ENCODE results near the gene MBOAT1.
"Not testable (repeated sequence)": the region's sequence is repeated elsewhere in the genome, so short reads cannot be mapped to it uniquely, and the experiment has no call there.

Gene MBOAT1

DNA sequence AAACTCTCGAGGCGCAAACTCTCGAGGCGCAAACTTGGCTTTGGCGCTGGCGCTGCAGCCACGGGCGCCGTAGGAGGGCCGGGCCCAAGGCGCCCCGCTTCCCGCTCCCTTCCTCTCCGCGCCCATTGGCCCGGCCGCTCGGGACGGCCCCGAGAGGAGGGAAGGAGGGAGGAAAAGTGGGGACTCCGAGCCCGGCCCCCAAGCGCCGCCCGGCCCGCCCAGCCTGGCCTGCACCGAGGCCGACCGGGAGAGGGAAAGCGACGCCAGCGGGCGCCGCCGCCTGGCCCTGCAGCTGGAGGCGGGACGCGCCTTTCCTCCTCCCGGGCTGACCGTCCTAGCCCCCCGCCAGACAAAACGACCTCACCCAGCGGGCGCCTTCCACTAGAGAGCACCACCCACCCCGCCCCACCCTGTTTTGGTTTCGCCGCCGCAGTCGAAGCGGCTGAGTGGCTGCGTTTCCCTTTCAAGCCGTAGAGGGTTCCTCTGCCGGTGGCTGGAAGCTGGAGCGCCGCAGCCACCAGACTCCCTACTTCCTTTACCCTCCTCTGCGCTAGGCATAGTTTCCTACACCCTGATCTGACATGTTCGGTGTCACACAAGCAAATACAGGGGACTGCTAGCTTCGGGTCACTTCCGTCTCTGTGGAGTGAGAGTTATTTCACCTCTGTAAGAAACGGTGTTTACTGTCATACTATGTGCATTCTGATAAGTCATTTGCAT lies at the start of gene MBOAT1:
Gene MBOAT1 (minus strand): TSS at position 78 of the 720 bp plus-strand sequence. CDS start 235 bp downstream, outside the sequence.
- DNase-seq (ENCODE audit: low read depth): peak; percentile 51

- no peak for DNase-seq (ENCODE audit: low read depth)
Measured at GRCh38 chr6:20261685-20262084, 49.4 kb upstream of the MBOAT1 start.

DNA sequence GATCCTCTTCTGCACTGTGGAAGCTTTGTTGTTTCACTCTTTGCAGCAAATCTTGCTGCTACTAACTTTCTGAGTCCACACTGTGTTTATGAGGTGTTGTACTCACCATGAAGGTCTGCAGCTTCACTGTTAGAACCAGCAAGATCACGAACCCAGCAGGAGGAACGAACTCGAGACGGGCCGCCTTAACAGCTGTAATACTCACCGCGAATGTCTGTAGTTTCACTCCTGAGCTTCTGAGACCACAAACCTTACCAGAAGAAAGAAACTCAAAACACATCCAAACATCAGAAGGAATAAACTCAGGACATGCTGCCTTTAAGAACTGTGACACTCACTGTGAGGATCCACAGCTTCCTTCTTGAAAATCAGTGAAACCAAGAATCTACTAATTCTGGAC lies 48.1 kb upstream of the MBOAT1 start:
- DNase-seq (ENCODE audit: low read depth): no peak

DNA sequence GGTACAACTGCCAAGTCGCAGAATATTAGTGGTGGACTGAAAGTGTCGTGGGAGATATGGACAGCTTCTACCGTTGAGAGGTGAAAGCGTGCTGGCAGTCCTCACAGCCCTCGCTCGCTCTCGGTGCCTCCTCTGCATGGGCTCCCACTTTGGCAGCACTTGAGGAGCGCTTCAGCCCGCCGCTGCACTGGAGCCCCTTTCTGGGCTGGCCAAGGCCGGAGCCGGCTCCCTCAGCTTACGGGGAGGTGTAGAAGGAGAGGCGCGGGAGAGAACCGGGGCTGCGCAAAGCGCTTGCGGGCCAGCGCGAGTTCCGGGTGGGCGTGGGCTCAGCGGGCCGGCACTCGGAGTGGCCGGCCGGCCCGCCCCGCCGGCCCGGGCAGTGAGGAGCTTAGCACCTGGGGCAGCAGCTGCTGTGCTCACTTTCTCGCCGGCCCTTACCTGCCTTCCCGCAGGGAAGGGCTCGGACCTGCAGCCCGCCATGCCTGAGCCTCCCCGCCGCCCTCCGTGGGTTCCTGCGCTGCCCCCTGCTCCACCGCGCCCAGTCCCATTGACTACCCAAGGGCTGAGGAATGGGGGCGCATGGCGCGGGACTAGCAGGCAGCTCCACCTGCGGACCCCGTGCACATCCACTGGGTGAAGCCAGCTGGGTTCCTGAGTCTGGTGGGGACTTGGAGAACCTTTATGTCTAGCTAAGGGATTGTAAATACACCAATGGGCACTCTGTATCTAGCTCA lies 47.2 kb upstream of the MBOAT1 start:
- no peak for DNase-seq (ENCODE audit: low read depth)

DNA sequence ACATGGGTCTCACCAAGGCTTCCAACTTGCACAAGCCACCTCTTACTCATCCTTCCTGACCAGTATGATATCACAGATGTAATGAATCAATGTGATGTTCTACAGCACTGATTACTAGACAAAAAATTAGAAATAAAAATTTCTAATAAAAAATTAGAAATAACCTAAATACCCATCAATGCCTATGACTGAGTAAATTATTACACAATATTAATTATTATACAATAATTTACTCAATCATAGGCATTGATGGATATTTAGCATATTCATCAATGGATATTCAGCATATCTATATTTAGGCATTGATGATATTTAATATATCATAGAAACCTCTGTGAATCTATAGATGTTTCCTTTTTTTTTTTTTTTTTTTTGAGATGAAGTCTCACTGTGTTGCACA lies 43.2 kb upstream of the MBOAT1 start:
- DNase-seq (ENCODE audit: low read depth): no peak

- DNase-seq (ENCODE audit: low read depth): no peak
Measured at GRCh38 chr6:20254295-20254694, 42.0 kb upstream of the MBOAT1 start.

DNA sequence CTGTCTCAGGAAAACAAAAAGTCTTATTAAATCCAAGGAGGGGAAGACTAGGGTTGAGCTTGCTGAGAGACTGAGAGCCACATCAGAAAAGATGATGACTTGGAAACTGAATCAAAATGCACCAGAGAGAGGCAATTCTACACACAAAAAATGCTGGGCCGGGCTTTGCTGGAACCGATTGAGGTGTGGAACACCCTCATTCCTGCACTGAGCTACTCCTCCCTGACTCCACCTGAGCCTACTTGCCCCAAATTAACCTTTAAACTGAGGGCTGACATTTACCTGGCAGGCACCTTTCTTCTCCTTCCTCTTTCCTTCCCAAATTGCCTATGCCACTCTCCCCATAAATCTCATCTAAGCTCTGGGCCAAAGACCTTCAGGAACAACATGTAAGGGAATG lies 40.8 kb upstream of the MBOAT1 start:
- DNase-seq (ENCODE audit: low read depth): no peak

GRCh38 chr6:20252311-20252710 lies 40.0 kb upstream of the MBOAT1 start:
- no peak for DNase-seq (ENCODE audit: low read depth)

- no peak for DNase-seq (ENCODE audit: low read depth)
Measured at GRCh38 chr6:20251525-20251924, 39.3 kb upstream of the MBOAT1 start.

- DNase-seq (ENCODE audit: low read depth): no peak
Measured at GRCh38 chr6:20246125-20246524, 33.9 kb upstream of the MBOAT1 start.

DNA sequence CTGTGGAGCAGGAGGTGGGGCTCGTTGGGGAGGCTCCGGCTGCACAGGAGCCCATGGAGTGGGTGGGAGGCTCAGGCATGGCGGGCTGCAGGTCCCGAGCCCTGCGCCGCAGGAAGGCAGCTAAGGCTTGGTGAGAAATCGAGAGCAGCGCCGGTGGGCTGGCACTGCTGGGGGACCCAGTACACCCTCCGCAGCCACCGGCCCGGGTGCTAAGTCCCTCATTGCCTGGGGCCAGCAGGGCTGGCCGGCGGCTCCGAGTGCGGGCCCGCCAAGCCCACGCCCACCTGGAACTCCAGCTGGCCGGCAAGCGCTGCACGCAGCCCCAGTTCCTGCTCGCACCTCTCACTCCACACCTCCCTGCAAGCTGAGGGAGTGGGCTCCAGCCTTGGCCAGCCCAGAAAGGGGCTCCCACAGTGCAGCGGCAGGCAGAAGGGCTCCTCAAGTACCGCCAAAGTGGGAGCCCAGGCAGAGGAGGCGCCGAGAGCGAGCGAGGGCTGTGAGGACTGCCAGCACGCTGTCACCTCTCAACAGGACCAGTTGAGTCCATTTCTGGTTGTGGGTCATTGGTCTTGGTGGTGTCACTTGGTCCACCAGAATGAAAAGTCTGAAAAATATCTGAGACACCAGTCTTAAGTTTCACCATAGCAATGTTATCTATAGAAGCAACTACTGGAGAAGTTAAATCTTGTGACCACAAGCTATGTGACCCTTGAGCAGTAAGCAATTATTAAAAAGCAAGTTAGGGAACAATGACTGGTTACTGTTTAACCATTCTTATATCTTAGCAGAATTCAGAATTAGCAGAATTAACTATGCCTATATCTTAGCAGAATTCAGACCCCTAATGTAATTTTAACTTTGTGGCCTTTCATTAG lies 32.8 kb upstream of the MBOAT1 start:
- DNase-seq (ENCODE audit: low read depth): not testable (repeated sequence)

DNA sequence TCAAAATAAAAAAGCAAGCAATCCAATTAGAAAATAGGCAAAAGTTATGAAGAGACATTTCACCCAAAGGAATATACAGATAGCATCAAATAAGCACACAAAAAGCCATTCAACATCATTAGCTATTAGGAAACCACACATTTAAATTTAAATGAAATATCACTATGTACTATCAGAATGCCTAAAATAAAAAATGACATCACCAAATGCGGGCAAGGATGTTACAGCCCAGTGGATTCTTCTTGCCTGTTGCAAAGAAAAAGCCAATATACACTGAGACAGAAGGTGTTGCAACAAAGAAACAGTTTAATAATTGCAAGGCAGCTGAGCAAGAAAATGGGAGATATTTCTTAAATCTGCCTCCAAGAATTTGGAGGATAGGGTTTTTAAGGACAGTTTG lies 31.0 kb upstream of the MBOAT1 start:
- DNase-seq (ENCODE audit: low read depth): no peak

DNA sequence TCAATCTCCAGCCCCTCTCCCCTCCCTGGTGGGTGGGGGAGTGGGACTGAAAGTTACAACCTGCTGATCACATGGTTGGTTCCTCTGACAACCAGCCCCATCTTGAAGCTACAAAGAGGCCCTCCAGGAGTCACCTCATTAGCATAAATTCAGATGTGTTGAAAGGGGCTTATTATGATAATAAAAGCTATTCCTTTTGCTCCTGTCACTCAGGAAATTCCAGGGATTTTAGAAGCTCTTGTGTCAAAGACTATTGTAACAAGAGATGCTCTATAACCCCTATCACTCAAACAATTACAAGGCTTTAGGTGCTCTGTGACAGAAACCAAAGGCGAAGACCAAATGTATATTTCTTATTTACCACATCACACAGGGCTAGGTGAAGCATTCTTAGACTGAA lies 30.1 kb upstream of the MBOAT1 start:
- no peak for DNase-seq (ENCODE audit: low read depth)

GRCh38 chr6:20241102-20241501 lies 28.8 kb upstream of the MBOAT1 start:
- DNase-seq (ENCODE audit: low read depth): no peak

- no peak for DNase-seq (ENCODE audit: low read depth)
Measured at GRCh38 chr6:20238688-20239587, 26.7 kb upstream of the MBOAT1 start.

GRCh38 chr6:20237677-20238460 lies 25.6 kb upstream of the MBOAT1 start:
- no peak for DNase-seq (ENCODE audit: low read depth)

DNA sequence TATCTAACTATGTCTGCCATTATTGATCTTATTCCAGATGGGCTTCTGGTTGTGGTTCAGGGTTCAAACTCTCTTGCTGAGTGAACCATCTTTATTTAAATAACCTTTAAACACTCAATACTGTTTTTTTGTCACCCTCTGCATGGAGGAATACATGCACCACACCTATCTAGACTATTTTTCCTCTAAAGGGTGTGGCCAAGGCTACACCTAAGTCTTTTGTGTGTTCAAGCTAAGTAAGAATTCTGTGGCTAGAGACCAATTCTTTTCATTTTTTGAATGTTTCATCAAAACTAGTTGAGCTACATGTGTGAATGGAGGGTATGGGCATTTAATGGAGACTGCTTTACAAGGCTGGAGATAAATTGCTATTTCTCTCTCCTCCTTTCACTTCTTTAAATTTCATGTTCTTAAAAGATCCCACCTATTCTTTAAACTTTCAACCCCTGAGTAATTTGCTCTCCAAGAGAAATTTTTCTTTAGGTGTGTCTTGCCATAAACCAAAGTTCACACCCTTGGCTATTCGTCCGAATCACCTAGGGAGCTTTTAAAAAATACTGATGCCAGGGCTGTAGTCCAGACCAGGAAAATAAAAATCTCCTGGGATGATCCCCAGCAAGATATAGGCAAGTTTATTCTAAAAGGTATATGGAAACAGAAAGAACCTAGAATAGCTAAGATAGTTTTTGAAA lies 24.8 kb upstream of the MBOAT1 start:
- no peak for DNase-seq (ENCODE audit: low read depth)

GRCh38 chr6:20236344-20236743 lies 24.1 kb upstream of the MBOAT1 start:
- DNase-seq (ENCODE audit: low read depth): no peak

- DNase-seq (ENCODE audit: low read depth): no peak
Measured at GRCh38 chr6:20235041-20235440, 22.8 kb upstream of the MBOAT1 start.

GRCh38 chr6:20234136-20234535 lies 21.9 kb upstream of the MBOAT1 start:
- no peak for DNase-seq (ENCODE audit: low read depth)

Measured in stimulated activated CD8-positive, alpha-beta memory T cell treated with anti-CD3 and anti-CD28 coated beads, Interleukin-4, amount 100 ng/mL, for 24 hours (primary cell).